HepG2 (cell line): ENCODE data around the gene METTL27. TPM values are rescaled to one million over a fixed set of nuclear protein-coding genes. Genes with fewer than 3 reads are reported as not detected.

Source experiments
- ARID4A ChIP-seq: sonication (generic); formaldehyde crosslinking; IDR thresholded peaks from 2 replicates; pipeline ENCODE4 v1.5.0; 2020; ENCODE audit warnings: mild to moderate bottlenecking, missing genetic modification reagents, borderline replicate concordance
- ATM ChIP-seq: fragments of 450-650 bp; IDR thresholded peaks from 2 replicates; pipeline ENCODE4 v1.7.1; 2017; ENCODE audit warnings: mild to moderate bottlenecking, borderline replicate concordance
- CEBPG ChIP-seq: IDR thresholded peaks from 2 replicates; pipeline ENCODE4 v1.6.1; 2016
- CREM ChIP-seq, 2 experiments: sonication (generic) in 1 of 2; formaldehyde crosslinking in 1 of 2; IDR thresholded peaks; 2 replicates each; pipeline versions ENCODE4 v1.4.0 to v1.6.1; 2016 to 2020; ENCODE audit warnings: antibody characterized with exemption in 1 of 2, mild to moderate bottlenecking in 1 of 2, missing genetic modification reagents in 1 of 2
- JUNB ChIP-seq: sonication (generic); formaldehyde crosslinking; IDR thresholded peaks from 2 replicates; pipeline ENCODE4 v1.8.0; 2022; ENCODE audit warnings: missing genetic modification reagents, mild to moderate bottlenecking, borderline replicate concordance
- KDM5A ChIP-seq: fragments of 200-600 bp; sonication (generic); IDR thresholded peaks from 2 replicates; pipeline ENCODE4 v1.7.0; 2018; ENCODE audit warnings: antibody characterized with exemption, mild to moderate bottlenecking, low read length, borderline replicate concordance
- LCORL ChIP-seq, 2 experiments: fragments of 450-650 bp in 1 of 2; sonication (generic) in 1 of 2; formaldehyde crosslinking in 1 of 2; IDR thresholded peaks; 2 replicates each; pipeline versions ENCODE4 v1.5.0 to v1.6.1; 2017 to 2020; ENCODE audit warnings: antibody characterized with exemption in 1 of 2, missing genetic modification reagents in 1 of 2
- MAFG ChIP-seq: sonication (generic); formaldehyde crosslinking; IDR thresholded peaks from 2 replicates; pipeline ENCODE4 v1.5.1; 2020; ENCODE audit warnings: mild to moderate bottlenecking, missing genetic modification reagents
- NFIB ChIP-seq: sonication (generic); formaldehyde crosslinking; IDR thresholded peaks from 2 replicates; pipeline ENCODE4 v1.9.0; 2021; ENCODE audit warnings: missing genetic modification reagents, mild to moderate bottlenecking, borderline replicate concordance
- NFKBIZ ChIP-seq: IDR thresholded peaks from 2 replicates; pipeline ENCODE4 v1.6.1; 2018; ENCODE audit warnings: missing genetic modification reagents, missing compliant biosample characterization
- RARA ChIP-seq: IDR thresholded peaks from 2 replicates; pipeline ENCODE4 v1.6.1; 2016; ENCODE audit warnings: missing genetic modification reagents, missing compliant biosample characterization
- RXRB ChIP-seq: IDR thresholded peaks from 2 replicates; pipeline ENCODE4 v1.6.1; 2016; ENCODE audit warnings: borderline replicate concordance, missing genetic modification reagents, missing compliant biosample characterization
- SALL1 ChIP-seq: sonication (generic); formaldehyde crosslinking; IDR thresholded peaks from 2 replicates; pipeline ENCODE4 v1.8.0; 2022; ENCODE audit warnings: mild to moderate bottlenecking, missing genetic modification reagents
- SNAI1 ChIP-seq: sonication (generic); formaldehyde crosslinking; IDR thresholded peaks from 2 replicates; pipeline ENCODE4 v1.5.0; 2020; ENCODE audit warnings: mild to moderate bottlenecking, missing genetic modification reagents, borderline replicate concordance
- TFAP4 ChIP-seq: sonication (generic); IDR thresholded peaks from 2 replicates; pipeline ENCODE4 v1.6.1; 2016; ENCODE audit warnings: low read depth, borderline replicate concordance
- TGIF2 ChIP-seq: IDR thresholded peaks from 2 replicates; pipeline ENCODE4 v1.6.1; 2016; ENCODE audit warnings: control low read depth, missing compliant biosample characterization
- UBTF ChIP-seq: sonication (generic); formaldehyde crosslinking; IDR thresholded peaks from 2 replicates; pipeline ENCODE4 v1.4.0; 2020; ENCODE audit warnings: mild to moderate bottlenecking, missing genetic modification reagents
- ZMAT3 ChIP-seq: sonication (generic); formaldehyde crosslinking; conservative IDR thresholded peaks from 2 replicates; pipeline ENCODE4 v1.7.0; 2021; ENCODE audit warnings: missing genetic modification reagents
- ZNF501 ChIP-seq: sonication (generic); formaldehyde crosslinking; IDR thresholded peaks from 2 replicates; pipeline ENCODE4 v1.5.1; 2020; ENCODE audit warnings: mild to moderate bottlenecking, moderate library complexity, missing genetic modification reagents
- ZNF567 ChIP-seq: sonication (generic); formaldehyde crosslinking; IDR thresholded peaks from 2 replicates; pipeline ENCODE4 v1.8.1; 2023; ENCODE audit warnings: mild to moderate bottlenecking, missing genetic modification reagents, borderline replicate concordance
- ZNF644 ChIP-seq: IDR thresholded peaks from 2 replicates; pipeline ENCODE4 v1.6.1; 2016; ENCODE audit warnings: low read depth
- ZNF773 ChIP-seq: sonication (generic); formaldehyde crosslinking; IDR thresholded peaks from 2 replicates; pipeline ENCODE4 v1.4.0; 2020; ENCODE audit warnings: missing genetic modification reagents, borderline replicate concordance
- ZNF782 ChIP-seq: sonication (generic); formaldehyde crosslinking; IDR thresholded peaks from 2 replicates; pipeline ENCODE4 v1.4.0; 2020; ENCODE audit warnings: missing genetic modification reagents, mild to moderate bottlenecking, borderline replicate concordance
- ZNF792 ChIP-seq: IDR thresholded peaks from 2 replicates; pipeline ENCODE4 v1.6.1; 2016
- polyA plus RNA-seq, 8 experiments: library from polyadenylated mRNA; depleted of rRNA in 3 of 8; stranded (reverse) in 7 of 8; unstranded in 1 of 8; fragments of >200 nt; fragmentation: Illumina TruSeq in 4 of 8; extraction: Trizol in 4 of 8; gene quantifications; 2 replicates each; pipeline versions ENCODE4 v1.2.1 to v1.2.3, GENCODE V29; 2011 to 2016; ENCODE audit warnings: low read depth in 4 of 8, missing spikeins in 1 of 8, mixed read lengths in 1 of 8; ENCODE audit not compliant: insufficient read depth in 1 of 8
- total RNA-seq, 5 experiments: library from RNA; depleted of rRNA; stranded (reverse); fragments of >200 nt; fragmentation: Illumina TruSeq; extraction: Trizol; gene quantifications; 2 replicates each; pipeline ENCODE4 v1.2.3, GENCODE V29; 2016; ENCODE audit warnings: low read depth in 1 of 5

The METTL27 gene
- total and polyA plus RNA-seq, 2 of the 13 experiments (the other 11 are each of a cell fraction or from before 2014, with no cell fraction given) = 2.0 to 3.0 TPM

GRCh38 chr7:73879977-73880681 is 37.8 kb upstream of the METTL27 start (continued):
- TF ChIP-seq RXRB (CRISPR knock-in tag) = peak; percentile 63; the same call in 1 of the 2 replicates
- TF ChIP-seq ZNF501 (CRISPR knock-in tag) = no peak
- TF ChIP-seq NFIB (CRISPR knock-in tag) = no peak
- TF ChIP-seq ZNF782 = no peak
- no peak for TF ChIP-seq ZNF567 (CRISPR knock-in tag)
- no peak for TF ChIP-seq KDM5A
- no peak for TF ChIP-seq ZMAT3
- no peak for TF ChIP-seq LCORL (IDR thresholded peaks at IDR 0.05)
- TF ChIP-seq LCORL (CRISPR knock-in tag; IDR thresholded peaks at IDR 0.05) = peak; percentile 54; the same call in 1 of the 2 replicates
- no peak for TF ChIP-seq SNAI1 (CRISPR knock-in tag)
- 0 out of 2 replicates have a peak, but pooled peaks have one; percentile 63 for TF ChIP-seq ZNF644 (CRISPR knock-in tag)
- TF ChIP-seq ZNF773 (CRISPR knock-in tag) = no peak
- no peak for TF ChIP-seq ARID4A (CRISPR knock-in tag)
- peak; percentile 42; the same call in 1 of the 2 replicates for TF ChIP-seq RARA
- no peak for TF ChIP-seq CEBPG (CRISPR knock-in tag)
- TF ChIP-seq ATM = no peak
- TF ChIP-seq CREM (IDR thresholded peaks at IDR 0.05) = no peak
- no peak for TF ChIP-seq CREM (CRISPR knock-in tag; IDR thresholded peaks at IDR 0.05)
- TF ChIP-seq ZNF792 (CRISPR knock-in tag) = no peak
- TF ChIP-seq UBTF (CRISPR knock-in tag) = peak; percentile 41; the same call in 1 of the 2 replicates
- peak; percentile 59 for TF ChIP-seq SALL1
- peak; percentile 14; the same call in 1 of the 2 replicates for TF ChIP-seq TFAP4
- TF ChIP-seq NFKBIZ (CRISPR knock-in tag) = no peak
- no peak for TF ChIP-seq MAFG (CRISPR knock-in tag)
- TF ChIP-seq JUNB (CRISPR knock-in tag) = no peak
- TF ChIP-seq TGIF2 (CRISPR knock-in tag) = peak; percentile 30; the same call in 1 of the 2 replicates
